Nephron (organoid): Measurements from ENCODE around the gene SP3.

ENCODE experiments used
- H3K27ac Mint-ChIP-seq, 3 experiments: 2 replicates each; pipeline ENCODE4 v1.8.0; 2020; ENCODE audit warnings: mixed read lengths in 3 of 3, mild to moderate bottlenecking in 2 of 3, moderate library complexity in 1 of 3
- H3K27me3 Mint-ChIP-seq: 2 replicates; pipeline ENCODE4 v1.8.0; 2021; ENCODE audit warnings: low read depth, mild to moderate bottlenecking, moderate library complexity, mixed read lengths
- H3K36me3 Mint-ChIP-seq: 2 replicates; pipeline ENCODE4 v1.8.0; 2020; ENCODE audit warnings: low read depth, mixed read lengths
- H3K4me1 Mint-ChIP-seq: 2 replicates; pipeline ENCODE4 v1.8.0; 2020; ENCODE audit warnings: mixed read lengths
- H3K4me3 Mint-ChIP-seq, 3 experiments: 2 replicates each; pipeline ENCODE4 v1.8.0; 2020; ENCODE audit warnings: mild to moderate bottlenecking in 3 of 3, mixed read lengths in 3 of 3, moderate library complexity in 2 of 3
- H3K9me3 Mint-ChIP-seq: 2 replicates; pipeline ENCODE4 v1.8.0; 2020; ENCODE audit warnings: mixed read lengths
- TF ChIP-seq, protein P1 (sequence below), 3 experiments: fragments of 200-600 bp; sonication (generic); IDR thresholded peaks; one replicate each; pipeline ENCODE4 v1.5.0; 2021; ENCODE audit warnings: antibody characterized with exemption in 3 of 3; ENCODE audit not compliant: unreplicated experiment in 3 of 3

The SP3 gene

DNA sequence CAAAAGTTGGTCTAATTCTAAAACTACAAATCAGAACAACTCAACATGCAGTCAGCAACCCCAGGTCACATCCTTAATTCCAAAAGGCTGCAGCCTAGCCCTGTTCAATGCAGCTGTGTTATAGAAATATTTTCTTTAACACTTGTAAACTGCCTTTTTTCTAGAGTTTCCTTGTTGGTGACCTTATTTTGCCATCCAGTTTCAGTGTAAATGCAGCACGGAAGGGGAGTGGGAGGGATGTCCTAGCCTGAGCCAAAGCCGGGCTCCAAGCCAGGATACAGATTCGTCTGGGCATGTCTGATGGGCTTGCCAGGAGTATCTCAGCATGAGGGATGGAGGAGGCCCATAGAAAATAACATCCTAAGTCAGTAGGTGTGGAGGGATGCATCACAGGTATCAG lies 17.7 kb upstream of the SP3 start:
- Mint-ChIP-seq H3K4me3 (peak overlapping the region in 1 of 3 experiments; percentile 8), H3K4me1 (peaks cover 50% of the 10 kb centered on the region), H3K9me3 (no peaks in the 10 kb centered on the region), H3K27ac (peak overlapping the region; percentile 45 to 93 (median 91)), H3K27me3 (no peaks in the 10 kb centered on the region), H3K36me3 (no peaks in the 10 kb centered on the region)
- TF ChIP-seq, protein P1, sequence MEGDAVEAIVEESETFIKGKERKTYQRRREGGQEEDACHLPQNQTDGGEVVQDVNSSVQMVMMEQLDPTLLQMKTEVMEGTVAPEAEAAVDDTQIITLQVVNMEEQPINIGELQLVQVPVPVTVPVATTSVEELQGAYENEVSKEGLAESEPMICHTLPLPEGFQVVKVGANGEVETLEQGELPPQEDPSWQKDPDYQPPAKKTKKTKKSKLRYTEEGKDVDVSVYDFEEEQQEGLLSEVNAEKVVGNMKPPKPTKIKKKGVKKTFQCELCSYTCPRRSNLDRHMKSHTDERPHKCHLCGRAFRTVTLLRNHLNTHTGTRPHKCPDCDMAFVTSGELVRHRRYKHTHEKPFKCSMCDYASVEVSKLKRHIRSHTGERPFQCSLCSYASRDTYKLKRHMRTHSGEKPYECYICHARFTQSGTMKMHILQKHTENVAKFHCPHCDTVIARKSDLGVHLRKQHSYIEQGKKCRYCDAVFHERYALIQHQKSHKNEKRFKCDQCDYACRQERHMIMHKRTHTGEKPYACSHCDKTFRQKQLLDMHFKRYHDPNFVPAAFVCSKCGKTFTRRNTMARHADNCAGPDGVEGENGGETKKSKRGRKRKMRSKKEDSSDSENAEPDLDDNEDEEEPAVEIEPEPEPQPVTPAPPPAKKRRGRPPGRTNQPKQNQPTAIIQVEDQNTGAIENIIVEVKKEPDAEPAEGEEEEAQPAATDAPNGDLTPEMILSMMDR (IDR thresholded peaks at IDR 0.05; ENCODE audit: unreplicated experiment in 3 of 3), result no peak

DNA sequence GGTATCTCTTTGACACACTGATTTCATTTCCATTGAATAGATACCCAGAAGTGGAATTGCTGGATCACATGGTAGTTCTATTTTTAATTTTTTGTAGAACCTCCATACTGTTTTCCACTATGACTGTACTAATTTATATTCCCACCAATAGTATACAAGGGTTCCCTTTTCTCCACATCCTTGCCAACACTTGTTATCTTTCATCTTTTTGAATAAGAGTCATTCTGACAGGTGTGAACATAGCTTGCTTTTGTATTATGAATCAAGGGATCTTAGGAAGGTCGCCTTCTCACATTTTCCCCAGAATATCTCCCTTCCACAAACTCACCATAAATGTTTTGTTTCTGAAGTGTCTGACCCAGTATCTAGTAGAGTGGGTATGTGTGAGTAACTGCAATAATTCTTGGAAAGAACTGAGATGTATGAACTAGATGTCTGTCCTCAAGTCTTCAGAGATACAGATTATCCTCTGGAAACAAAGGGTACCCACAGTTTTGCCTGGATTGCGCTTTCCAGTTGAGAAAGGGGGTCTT lies 17.1 kb upstream of the SP3 start:
- peak overlapping the region in 2 of 3 experiments; percentile 91 to 93 for H3K27ac Mint-ChIP-seq
- peaks cover 50% of the 10 kb centered on the region for H3K4me1 Mint-ChIP-seq
- no peaks in the 10 kb centered on the region for H3K36me3 Mint-ChIP-seq
- no peaks in the 10 kb centered on the region for H3K9me3 Mint-ChIP-seq
- H3K4me3 Mint-ChIP-seq, result no peak overlapping the region
- no peaks in the 10 kb centered on the region for H3K27me3 Mint-ChIP-seq
- TF ChIP-seq, protein P1 (IDR thresholded peaks at IDR 0.05; ENCODE audit: unreplicated experiment in 3 of 3), result no peak

DNA sequence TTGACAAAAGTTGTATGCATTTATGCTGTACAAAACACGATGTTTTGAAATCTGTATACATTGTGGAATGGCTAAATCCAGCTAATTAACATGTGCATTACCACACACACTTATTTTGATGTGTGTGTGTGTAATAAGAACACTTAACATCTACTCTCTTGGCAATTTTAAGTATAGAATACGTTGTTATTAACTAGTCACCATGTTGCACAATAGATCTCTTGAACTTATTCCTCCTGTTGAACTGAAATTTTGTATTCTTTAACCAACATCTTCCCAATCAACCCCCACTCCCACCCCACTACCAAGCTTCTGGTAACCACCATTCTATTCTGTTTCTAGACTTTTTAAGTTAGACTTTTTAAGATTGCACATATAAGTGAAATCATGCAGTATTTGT lies 16.3 kb upstream of the SP3 start:
- Mint-ChIP-seq H3K27me3 (no peaks in the 10 kb centered on the region), H3K27ac (peak overlapping the region in 1 of 3 experiments; percentile 93), H3K36me3 (no peaks in the 10 kb centered on the region), H3K4me3 (no peak overlapping the region), H3K9me3 (no peaks in the 10 kb centered on the region), H3K4me1 (peaks cover 46% of the 10 kb centered on the region)
- TF ChIP-seq, protein P1 (IDR thresholded peaks at IDR 0.05; ENCODE audit: unreplicated experiment in 3 of 3), result no peak

DNA sequence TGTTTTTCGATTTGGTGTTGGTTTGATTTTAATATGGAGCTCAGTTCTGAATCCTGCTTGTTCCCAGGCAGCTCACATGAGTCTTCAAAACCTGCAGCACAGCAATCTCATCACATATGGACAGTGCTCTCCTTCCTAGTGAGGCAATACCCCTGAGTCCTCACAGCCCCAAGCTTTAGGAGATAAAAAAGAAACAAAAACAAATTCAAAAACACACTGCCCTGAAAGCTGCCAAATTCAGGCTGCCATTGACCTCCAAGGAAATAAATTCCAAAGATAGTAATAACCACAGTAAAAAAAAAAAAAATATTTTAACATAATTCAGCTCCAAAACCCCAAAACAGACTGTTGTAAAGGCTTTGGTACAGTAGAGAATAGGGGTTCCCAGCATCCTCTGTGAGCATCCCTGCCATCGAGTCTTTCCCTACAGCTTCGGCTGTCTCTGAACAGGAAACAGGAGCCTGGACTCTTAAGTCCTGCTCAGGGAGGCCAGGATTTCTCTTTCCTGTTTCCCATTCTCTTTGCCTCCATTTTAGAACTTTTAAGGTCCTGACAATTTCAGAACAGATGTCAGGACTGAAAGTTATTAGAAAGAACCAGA lies 14.7 kb upstream of the SP3 start:
- no peaks in the 10 kb centered on the region for H3K36me3 Mint-ChIP-seq
- H3K27ac Mint-ChIP-seq, result peak overlapping the region; percentile 5 to 86 (median 73)
- no peaks in the 10 kb centered on the region for H3K9me3 Mint-ChIP-seq
- TF ChIP-seq, protein P1 (IDR thresholded peaks at IDR 0.05; ENCODE audit: unreplicated experiment in 3 of 3), result no peak
- H3K4me3 Mint-ChIP-seq, result no peak overlapping the region
- H3K4me1 Mint-ChIP-seq, result peaks cover 36% of the 10 kb centered on the region
- no peaks in the 10 kb centered on the region for H3K27me3 Mint-ChIP-seq

DNA sequence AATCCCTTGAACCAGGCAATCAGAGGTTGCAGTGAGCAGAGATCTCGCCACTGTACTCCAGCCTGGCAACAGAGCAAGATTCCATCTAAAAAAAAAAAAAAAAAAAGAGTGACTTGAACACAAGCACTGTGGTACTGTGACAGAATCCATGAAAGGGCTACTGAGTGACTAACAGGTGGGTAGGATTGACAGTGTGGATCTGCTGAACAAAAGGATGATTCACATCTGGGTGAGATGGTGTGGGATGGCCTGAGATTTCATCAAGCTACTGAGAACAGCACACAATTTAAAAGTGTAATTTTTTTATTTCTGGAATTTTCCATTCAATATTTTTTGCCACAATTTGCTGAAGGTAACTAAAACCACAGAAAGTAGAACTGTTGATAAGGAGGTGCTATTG lies 13.3 kb upstream of the SP3 start:
- TF ChIP-seq, protein P1 (IDR thresholded peaks at IDR 0.05; ENCODE audit: unreplicated experiment in 3 of 3), result no peak
- Mint-ChIP-seq H3K9me3 (no peaks in the 10 kb centered on the region), H3K4me1 (peaks cover 27% of the 10 kb centered on the region), H3K4me3 (no peak overlapping the region), H3K36me3 (no peaks in the 10 kb centered on the region), H3K27me3 (no peaks in the 10 kb centered on the region), H3K27ac (no peak overlapping the region)

DNA sequence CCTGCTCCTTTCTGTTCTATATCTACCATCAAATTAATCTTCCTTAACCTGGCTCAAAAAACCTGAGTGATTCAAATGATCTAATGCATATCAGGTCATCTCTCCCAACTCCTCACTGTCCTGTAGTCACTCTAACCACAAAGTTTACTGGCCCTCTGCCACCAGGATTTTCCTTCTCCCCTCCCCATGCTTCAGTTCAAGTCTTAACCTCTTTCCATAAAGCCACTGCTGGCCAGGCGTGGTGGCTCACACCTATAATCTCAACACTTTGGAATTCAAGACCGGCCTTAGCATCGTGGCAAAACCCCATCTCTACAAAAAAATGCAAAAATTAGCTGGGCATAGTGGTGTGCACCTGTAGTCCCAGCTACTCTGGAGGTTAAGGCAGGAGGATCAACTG lies 7.5 kb upstream of the SP3 start:
- Mint-ChIP-seq H3K4me1 (no peaks in the 10 kb centered on the region), H3K4me3 (no peak overlapping the region), H3K9me3 (no peaks in the 10 kb centered on the region), H3K27me3 (no peaks in the 10 kb centered on the region), H3K27ac (no peak overlapping the region), H3K36me3 (no peaks in the 10 kb centered on the region)
- TF ChIP-seq, protein P1 (IDR thresholded peaks at IDR 0.05; ENCODE audit: unreplicated experiment in 3 of 3), result no peak
